GM12864 (cell line): ENCODE measurements around the gene EEF2KMT.
"Not testable (repeated sequence)": the region's sequence is repeated elsewhere in the genome, so short reads cannot be mapped to it uniquely, and the experiment has no call there.

Experiments used
- DNase-seq: peaks from one replicate; pipeline ENCODE4 v3.0.0-alpha.2; 2011; ENCODE audit warnings: low read depth
- H3K4me3 ChIP-seq: 2 replicates; pipeline ENCODE4 v1.5.1; 2011; ENCODE audit warnings: mild to moderate bottlenecking, low read depth, low read length, control low read depth
- CTCF ChIP-seq: IDR thresholded peaks from 2 replicates; pipeline ENCODE4 v1.5.1; 2011; ENCODE audit warnings: low read depth, mild to moderate bottlenecking, moderate library complexity, low read length, control low read depth, inconsistent platforms; ENCODE audit errors: missing control alignments

Gene EEF2KMT

GRCh38 chr16:5084802-5085201 is 12.8 kb downstream of the EEF2KMT start:
- H3K4me3 ChIP-seq, result not testable (repeated sequence)
- peak; percentile 82 for TF ChIP-seq CTCF
- DNase-seq, result peak; percentile 25

- not testable (repeated sequence) for H3K4me3 ChIP-seq, DNase-seq
Measured at GRCh38 chr16:5084099-5084731, 13.4 kb downstream of the EEF2KMT start.

- not testable (repeated sequence) for H3K4me3 ChIP-seq, DNase-seq
Measured at GRCh38 chr16:5083646-5084045, 13.9 kb downstream of the EEF2KMT start.

- not testable (repeated sequence) for H3K4me3 ChIP-seq, DNase-seq
Measured at GRCh38 chr16:5080996-5081395, 16.6 kb downstream of the EEF2KMT start.

- H3K4me3 ChIP-seq, DNase-seq: not testable (repeated sequence)
Measured at GRCh38 chr16:5080461-5080860, 17.1 kb downstream of the EEF2KMT start.

- no peak overlapping the region for H3K4me3 ChIP-seq
- TF ChIP-seq CTCF, result no peak
- DNase-seq, result no peak
Measured at GRCh38 chr16:5078626-5079025, 19.0 kb downstream of the EEF2KMT start.

- no peak for TF ChIP-seq CTCF
- no peak for DNase-seq
- no peak overlapping the region for H3K4me3 ChIP-seq
Measured at GRCh38 chr16:5077304-5077703, 20.3 kb downstream of the EEF2KMT start.

- no peak for DNase-seq
- no peak for TF ChIP-seq CTCF
Measured at GRCh38 chr16:5075637-5076036, 22.0 kb downstream of the EEF2KMT start.

GRCh38 chr16:5073771-5074170 is 23.8 kb downstream of the EEF2KMT start:
- DNase-seq, H3K4me3 ChIP-seq: not testable (repeated sequence)

More at GRCh38 chr16:5075637-5076036, 22.0 kb downstream of the EEF2KMT start:
- no peak overlapping the region for H3K4me3 ChIP-seq

- no peak for DNase-seq
- H3K4me3 ChIP-seq, result no peak overlapping the region
- TF ChIP-seq CTCF, result no peak
Measured at GRCh38 chr16:5073279-5073629, 24.3 kb downstream of the EEF2KMT start.
